Naive thymus-derived CD4-positive, alpha-beta T cell (primary cell): ENCODE results near the gene CD300E. TPM values are rescaled to one million over a fixed set of nuclear protein-coding genes. Genes with fewer than 3 reads are reported as not detected.

ENCODE experiments used
- ATAC-seq: fragments of 150-1000 bp; cut with Tn5 transposase; 2 replicates; pipeline ENCODE4 v1.10.0; 2021; ENCODE audit warnings: mild to moderate bottlenecking, moderate library complexity
- CTCF ChIA-PET: fragments of 350-600 bp; sonication (Branson Sonifier 250); formaldehyde crosslinking; loops from one replicate; lab custom pipeline; 2021; ENCODE audit warnings: antibody characterized with exemption; lab: Charles Lee
- POLR2A ChIA-PET: fragments of 350-600 bp; sonication (Branson Sonifier 250); formaldehyde crosslinking; loops from one replicate; lab custom pipeline; 2021; ENCODE audit warnings: antibody characterized with exemption, inconsistent platforms; lab: Charles Lee
- DNase-seq, 9 donors: peaks; one replicate each; pipeline versions ENCODE4 v3.0.0 to v3.0.0-alpha.2; 2020 to 2022; ENCODE audit warnings: mixed read lengths in 1 of 9
- H3K27ac ChIP-seq: one replicate; pipeline ENCODE4 v1.7.0; 2013; ENCODE audit warnings: mild to moderate bottlenecking, low read depth, low read length, moderate library complexity
- H3K27me3 ChIP-seq, 2 donors: one replicate each; pipeline ENCODE4 v1.7.0; 2013; ENCODE audit warnings: low read length in 2 of 2, mild to moderate bottlenecking in 2 of 2, moderate library complexity in 2 of 2; ENCODE audit not compliant: control insufficient read depth in 2 of 2, insufficient read depth in 2 of 2
- H3K36me3 ChIP-seq, 3 experiments: 1 replicate in 2 of 3; 2 replicates in 1 of 3; pipeline ENCODE4 v1.7.0; 2013; ENCODE audit warnings: low read length in 3 of 3, mild to moderate bottlenecking in 3 of 3, moderate library complexity in 1 of 3; ENCODE audit not compliant: insufficient read depth in 3 of 3, control insufficient read depth in 2 of 3
- H3K4me1 ChIP-seq, 2 donors: one replicate each; pipeline ENCODE4 v1.7.0; 2013; ENCODE audit warnings: low read length in 2 of 2, mild to moderate bottlenecking in 2 of 2, moderate library complexity in 1 of 2; ENCODE audit not compliant: control insufficient read depth in 2 of 2, insufficient read depth in 2 of 2
- H3K4me3 ChIP-seq: 2 replicates; pipeline ENCODE4 v1.7.0; 2013; ENCODE audit warnings: mild to moderate bottlenecking, low read length
- H3K9me3 ChIP-seq, 3 experiments: 1 replicate in 2 of 3; 2 replicates in 1 of 3; pipeline ENCODE4 v1.7.0; 2013; ENCODE audit warnings: low read length in 3 of 3; ENCODE audit not compliant: control insufficient read depth in 2 of 3
- H3K27ac Mint-ChIP-seq, 9 donors: one replicate each; pipeline ENCODE4 v1.8.0; 2020 to 2022; ENCODE audit warnings: mixed read lengths in 9 of 9, mild to moderate bottlenecking in 8 of 9, moderate library complexity in 5 of 9, inconsistent platforms in 2 of 9
- H3K27me3 Mint-ChIP-seq, 5 donors: one replicate each; pipeline ENCODE4 v1.8.0; 2021 to 2022; ENCODE audit warnings: mixed read lengths in 5 of 5, mild to moderate bottlenecking in 1 of 5
- H3K36me3 Mint-ChIP-seq, 5 donors: one replicate each; pipeline ENCODE4 v1.8.0; 2020 to 2022; ENCODE audit warnings: mixed read lengths in 5 of 5, mild to moderate bottlenecking in 3 of 5, inconsistent platforms in 1 of 5
- H3K4me1 Mint-ChIP-seq, 7 donors: one replicate each; pipeline ENCODE4 v1.8.0; 2020 to 2022; ENCODE audit warnings: mixed read lengths in 7 of 7, mild to moderate bottlenecking in 3 of 7, inconsistent platforms in 1 of 7
- H3K4me3 Mint-ChIP-seq, 10 donors: one replicate each; pipeline ENCODE4 v1.8.0; 2020 to 2022; ENCODE audit warnings: mild to moderate bottlenecking in 10 of 10, mixed read lengths in 10 of 10, moderate library complexity in 6 of 10, inconsistent platforms in 2 of 10
- H3K9me3 Mint-ChIP-seq, 11 donors: one replicate each; pipeline ENCODE4 v1.8.0; 2020 to 2022; ENCODE audit warnings: mixed read lengths in 11 of 11, mild to moderate bottlenecking in 4 of 11, inconsistent platforms in 1 of 11, moderate library complexity in 1 of 11
- intact Hi-C, 2 donors: fragments of 100-400 bp; cut with micrococcal nuclease; formaldehyde crosslinking; loops; one replicate each; pipeline ENCODE4 v1.15.1; 2023
- polyA plus RNA-seq, 2 donors: library from polyadenylated mRNA; unstranded; fragments of 300-500 nt; fragmentation: Illumina TruSeq; gene quantifications; one replicate each; pipeline ENCODE4 v1.2.3, GENCODE V29; 2021
- total RNA-seq, 6 experiments: library from RNA in 5 of 6; stranded (reverse) in 5 of 6; gene quantifications; 1 replicate in 5 of 6; 2 replicates in 1 of 6; pipeline ENCODE4 v1.2.3 and lab custom pipeline; 2021 to 2026

CD300E gene
- total and polyA plus RNA-seq, 7 experiments from 2014 or later, result 11.9 to 93.1 TPM; not detected in 5

GRCh38 chr17:74567397-74567796 is 56.1 kb downstream of the CD300E start, which contains the start of gene CD300H:
Gene CD300H, minus strand, starts transcription at chr17:74567509.
- Histone ChIP-seq H3K27me3 (no peaks in the 10 kb centered on the region), H3K4me1 (no peaks in the 10 kb centered on the region), H3K36me3 (no peaks in the 10 kb centered on the region), H3K27ac (no peak within 1 kb of the TSS), H3K9me3 (no peaks in the 10 kb centered on the region), H3K4me3 (no peak within 1 kb of the TSS)
- Mint-ChIP-seq H3K27ac (no peak within 1 kb of the TSS), H3K27me3 (peaks cover 19 to 36% (median 25%) of the 10 kb centered on the region in 5 donors), H3K4me3 (no peak within 1 kb of the TSS), H3K9me3 (peaks cover 0 to 1% (median 0%) of the 10 kb centered on the region in 11 donors), H3K4me1 (peaks cover 0 to 13% (median 8%) of the 10 kb centered on the region in 7 donors), H3K36me3 (no peaks in the 10 kb centered on the region)
- intact Hi-C loops, result loop anchor here in 1 of 2 donors (2.0 kb wide), 1 partner anchor 79 kb away; no protein-coding TSS in a partner anchor
- ChIA-PET POLR2A (no interaction called here), CTCF (no interaction called here)
- DNase-seq (no peak), ATAC-seq (peak; percentile 17)

- ATAC-seq (no peak), DNase-seq (peak in 4 of 9 donors; percentile 12 to 29 (median 21))
- Mint-ChIP-seq H3K36me3 (no peaks in the 10 kb centered on the region), H3K9me3 (peaks cover 0 to 1% (median 0%) of the 10 kb centered on the region in 11 donors), H3K27ac (no peak overlapping the region), H3K27me3 (peaks cover 19 to 36% (median 28%) of the 10 kb centered on the region in 5 donors), H3K4me3 (no peak overlapping the region), H3K4me1 (peaks cover 0 to 14% (median 8%) of the 10 kb centered on the region in 7 donors)
- no peaks in the 10 kb centered on the region for H3K4me1 ChIP-seq
- H3K27ac ChIP-seq, result no peak overlapping the region
- POLR2A ChIA-PET, result no interaction called here
- H3K27me3 ChIP-seq, result no peaks in the 10 kb centered on the region
- CTCF ChIA-PET, result interaction anchor here (0.6 to 1.3 kb wide), 2 partner anchors 71 to 171 kb away, joined by 3 to 5 read pairs; no protein-coding TSS in a partner anchor
- intact Hi-C loops, result loop anchor here in 1 of 2 donors (2.0 kb wide), 1 partner anchor 81 kb away; no protein-coding TSS in a partner anchor
- no peaks in the 10 kb centered on the region for H3K9me3 ChIP-seq
- no peak overlapping the region for H3K4me3 ChIP-seq
- no peaks in the 10 kb centered on the region for H3K36me3 ChIP-seq
Observed at GRCh38 chr17:74566132-74566753, 57.3 kb downstream of the CD300E start.

GRCh38 chr17:74565126-74565525 is 58.4 kb downstream of the CD300E start:
- H3K9me3 ChIP-seq, result no peaks in the 10 kb centered on the region
- no peaks in the 10 kb centered on the region for H3K36me3 ChIP-seq
- Mint-ChIP-seq H3K9me3 (peaks cover 0 to 1% (median 0%) of the 10 kb centered on the region in 11 donors), H3K36me3 (no peaks in the 10 kb centered on the region), H3K27me3 (peaks cover 19 to 32% (median 26%) of the 10 kb centered on the region in 5 donors), H3K4me3 (no peak overlapping the region), H3K4me1 (peaks cover 0 to 14% (median 8%) of the 10 kb centered on the region in 7 donors), H3K27ac (peak overlapping the region in 1 of 9 donors; percentile 53)
- intact Hi-C loops, result no loop called here
- H3K27me3 ChIP-seq, result no peaks in the 10 kb centered on the region
- H3K4me1 ChIP-seq, result no peaks in the 10 kb centered on the region
- POLR2A ChIA-PET, result no interaction called here
- DNase-seq (no peak), ATAC-seq (no peak)
- H3K27ac ChIP-seq, result no peak overlapping the region
- no peak overlapping the region for H3K4me3 ChIP-seq
- CTCF ChIA-PET, result interaction anchor here (0.6 to 1.0 kb wide), 2 partner anchors 120 to 215 kb away, joined by 3 read pairs; no protein-coding TSS in a partner anchor

- Histone ChIP-seq H3K4me3 (no peak overlapping the region), H3K4me1 (no peaks in the 10 kb centered on the region), H3K36me3 (no peaks in the 10 kb centered on the region), H3K27ac (no peak overlapping the region), H3K9me3 (no peaks in the 10 kb centered on the region), H3K27me3 (no peaks in the 10 kb centered on the region)
- intact Hi-C loops, result no loop called here
- no peak overlapping the region for H3K27ac Mint-ChIP-seq
- POLR2A ChIA-PET, result no interaction called here
- no peak overlapping the region for H3K4me3 Mint-ChIP-seq
- DNase-seq (no peak), ATAC-seq (no peak)
- peaks cover 9 to 21% (median 11%) of the 10 kb centered on the region in 7 donors for H3K4me1 Mint-ChIP-seq
- peaks cover 0 to 7% (median 0%) of the 10 kb centered on the region in 11 donors for H3K9me3 Mint-ChIP-seq
- peaks cover 0 to 8% (median 0%) of the 10 kb centered on the region in 5 donors for H3K36me3 Mint-ChIP-seq
- peaks cover 11 to 23% (median 18%) of the 10 kb centered on the region in 5 donors for H3K27me3 Mint-ChIP-seq
- CTCF ChIA-PET, result no interaction called here
Observed at GRCh38 chr17:74563358-74563757, 60.2 kb downstream of the CD300E start.

- Histone ChIP-seq H3K27me3 (no peaks in the 10 kb centered on the region), H3K27ac (no peak overlapping the region), H3K36me3 (no peaks in the 10 kb centered on the region), H3K4me3 (no peak overlapping the region), H3K9me3 (no peaks in the 10 kb centered on the region), H3K4me1 (no peaks in the 10 kb centered on the region)
- Mint-ChIP-seq H3K27ac (no peak overlapping the region), H3K36me3 (peaks cover 0 to 8% (median 0%) of the 10 kb centered on the region in 5 donors), H3K27me3 (peaks cover 0 to 19% (median 9%) of the 10 kb centered on the region in 5 donors), H3K4me3 (no peak overlapping the region), H3K4me1 (peaks cover 9 to 21% (median 13%) of the 10 kb centered on the region in 7 donors), H3K9me3 (peaks cover 0 to 10% (median 1%) of the 10 kb centered on the region in 11 donors)
- no peak for DNase-seq
- ATAC-seq, result no peak
- ChIA-PET CTCF (no interaction called here), POLR2A (no interaction called here)
- intact Hi-C loops, result no loop called here
Observed at GRCh38 chr17:74561586-74561985, 62.0 kb downstream of the CD300E start.
